Chondrocyte (in vitro differentiated cells): Measurements from ENCODE around the gene TFEB. TPM values are rescaled to one million over a fixed set of nuclear protein-coding genes. Genes with fewer than 3 reads are reported as not detected.

Experiments used
- DNase-seq: peaks from one replicate; pipeline ENCODE4 v3.0.0; 2021; ENCODE audit warnings: mixed read lengths, low spot score
- H3K27ac Mint-ChIP-seq: one replicate; pipeline ENCODE4 v1.8.0; 2021; ENCODE audit warnings: mild to moderate bottlenecking, moderate library complexity, mixed read lengths; ENCODE audit not compliant: unreplicated experiment
- H3K27me3 Mint-ChIP-seq: 2 replicates; pipeline ENCODE4 v1.8.0; 2021; ENCODE audit warnings: low read depth, mixed read lengths
- H3K36me3 Mint-ChIP-seq: 2 replicates; pipeline ENCODE4 v1.8.0; 2021; ENCODE audit warnings: low read depth, mixed read lengths
- H3K4me1 Mint-ChIP-seq: 2 replicates; pipeline ENCODE4 v1.8.0; 2021; ENCODE audit warnings: low read depth, mild to moderate bottlenecking, mixed read lengths
- H3K4me3 Mint-ChIP-seq: one replicate; pipeline ENCODE4 v1.8.0; 2021; ENCODE audit warnings: mild to moderate bottlenecking, moderate library complexity, mixed read lengths; ENCODE audit not compliant: unreplicated experiment
- H3K9me3 Mint-ChIP-seq: 2 replicates; pipeline ENCODE4 v1.8.0; 2021; ENCODE audit warnings: low read depth, mixed read lengths
- CTCF ChIP-seq: fragments of 200-600 bp; sonication (generic); IDR thresholded peaks from 2 replicates; pipeline ENCODE4 v1.5.0; 2021; ENCODE audit warnings: antibody characterized with exemption, mild to moderate bottlenecking, moderate library complexity
- total RNA-seq: library from RNA; stranded (reverse); gene quantifications from 3 replicates; pipeline ENCODE4 v1.2.1, GENCODE V29; 2021

Gene TFEB
- total RNA-seq, 1 donor from 2014 or later = 11.6 TPM

GRCh38 chr6:41763470-41763869 lies 28.1 kb upstream of the TFEB start:
- H3K27ac Mint-ChIP-seq = no peak overlapping the region
- no peaks in the 10 kb centered on the region for H3K9me3 Mint-ChIP-seq
- H3K36me3 Mint-ChIP-seq = no peaks in the 10 kb centered on the region
- no peak for DNase-seq
- H3K4me3 Mint-ChIP-seq = no peak overlapping the region
- TF ChIP-seq CTCF = no peak
- H3K4me1 Mint-ChIP-seq = peaks cover 8% of the 10 kb centered on the region
- peaks cover 2% of the 10 kb centered on the region for H3K27me3 Mint-ChIP-seq

GRCh38 chr6:41759905-41760579 lies 24.6 kb upstream of the TFEB start:
- Mint-ChIP-seq H3K27ac (no peak overlapping the region), H3K36me3 (no peaks in the 10 kb centered on the region), H3K27me3 (peaks cover 5% of the 10 kb centered on the region), H3K4me3 (no peak overlapping the region), H3K4me1 (peaks cover 6% of the 10 kb centered on the region), H3K9me3 (no peaks in the 10 kb centered on the region)
- no peak for TF ChIP-seq CTCF
- DNase-seq = no peak

- no peaks in the 10 kb centered on the region for H3K36me3 Mint-ChIP-seq
- peaks cover 6% of the 10 kb centered on the region for H3K4me1 Mint-ChIP-seq
- no peak for TF ChIP-seq CTCF
- H3K4me3 Mint-ChIP-seq = no peak overlapping the region
- no peak for DNase-seq
- H3K27me3 Mint-ChIP-seq = peaks cover 9% of the 10 kb centered on the region
- no peaks in the 10 kb centered on the region for H3K9me3 Mint-ChIP-seq
- no peak overlapping the region for H3K27ac Mint-ChIP-seq
Observed at GRCh38 chr6:41759106-41759904, 23.9 kb upstream of the TFEB start.

- no peak for DNase-seq
- Mint-ChIP-seq H3K36me3 (no peaks in the 10 kb centered on the region), H3K9me3 (no peaks in the 10 kb centered on the region), H3K27ac (no peak overlapping the region), H3K27me3 (peaks cover 14% of the 10 kb centered on the region), H3K4me1 (peaks cover 6% of the 10 kb centered on the region), H3K4me3 (no peak overlapping the region)
- no peak for TF ChIP-seq CTCF
Observed at GRCh38 chr6:41758641-41759035, 23.2 kb upstream of the TFEB start.

GRCh38 chr6:41757931-41758640 lies 22.7 kb upstream of the TFEB start:
- Mint-ChIP-seq H3K36me3 (no peaks in the 10 kb centered on the region), H3K9me3 (no peaks in the 10 kb centered on the region), H3K27ac (no peak overlapping the region), H3K27me3 (peaks cover 18% of the 10 kb centered on the region), H3K4me1 (peaks cover 6% of the 10 kb centered on the region), H3K4me3 (no peak overlapping the region)
- TF ChIP-seq CTCF = no peak
- no peak for DNase-seq
